Mesothelial cell of epicardium (in vitro differentiated cells): ENCODE measurements around the gene SKIDA1. TPM values are rescaled to one million over a fixed set of nuclear protein-coding genes. Genes with fewer than 3 reads are reported as not detected.
A peak's percentile ranks its signal among the peaks of the same experiment; 100 is the strongest.

Experiments
- DNase-seq, 2 experiments: peaks; one replicate each; pipeline ENCODE4 v3.0.0; 2021; ENCODE audit warnings: low spot score in 2 of 2; ENCODE audit not compliant: unreplicated experiment in 2 of 2
- H3K27ac Mint-ChIP-seq: 2 replicates; pipeline ENCODE4 v1.8.0; 2021; ENCODE audit warnings: mixed read lengths
- H3K27me3 Mint-ChIP-seq: 2 replicates; pipeline ENCODE4 v1.8.0; 2021; ENCODE audit warnings: low read depth, mixed read lengths
- H3K36me3 Mint-ChIP-seq: 2 replicates; pipeline ENCODE4 v1.8.0; 2021; ENCODE audit warnings: mixed read lengths
- H3K4me1 Mint-ChIP-seq: 2 replicates; pipeline ENCODE4 v1.8.0; 2021; ENCODE audit warnings: mixed read lengths
- H3K4me3 Mint-ChIP-seq: 2 replicates; pipeline ENCODE4 v1.8.0; 2021; ENCODE audit warnings: mild to moderate bottlenecking, moderate library complexity, mixed read lengths
- H3K9me3 Mint-ChIP-seq: 2 replicates; pipeline ENCODE4 v1.8.0; 2021; ENCODE audit warnings: mixed read lengths
- total RNA-seq: library from RNA; stranded (reverse); gene quantifications from 3 replicates; pipeline ENCODE4 v1.2.1, GENCODE V29; 2021
- TF ChIP-seq, protein P1 (sequence below): fragments of 200-600 bp; sonication (generic); IDR thresholded peaks from one replicate; pipeline ENCODE4 v1.5.0; 2021; ENCODE audit warnings: antibody characterized with exemption; ENCODE audit not compliant: unreplicated experiment

SKIDA1 gene
- total RNA-seq, 1 donor from 2014 or later: 9.7 TPM

DNA sequence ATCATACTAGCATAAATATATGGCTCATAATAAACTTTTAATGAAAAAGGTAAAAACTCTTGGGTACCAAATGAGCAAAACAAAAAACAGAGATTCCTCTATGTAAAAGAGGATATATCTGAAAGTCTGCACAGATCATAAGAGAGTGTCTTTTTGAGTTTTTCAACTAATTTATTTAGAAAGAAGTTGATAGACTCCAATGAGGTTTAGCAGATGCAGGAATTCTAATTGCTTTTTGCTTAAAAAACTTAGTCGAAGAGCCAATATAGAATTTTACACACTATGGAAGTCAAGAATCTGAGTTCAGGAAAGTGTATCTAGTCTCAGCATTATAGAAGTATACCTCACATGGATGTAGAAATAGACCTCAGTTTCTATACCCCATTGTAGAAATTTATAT lies 5.2 kb upstream of the SKIDA1 start:
- no peak overlapping the region for H3K4me3 Mint-ChIP-seq
- H3K4me1 Mint-ChIP-seq: peaks cover 40% of the 10 kb centered on the region
- DNase-seq: no peak
- no peaks in the 10 kb centered on the region for H3K36me3 Mint-ChIP-seq
- no peaks in the 10 kb centered on the region for H3K27me3 Mint-ChIP-seq
- no peak overlapping the region for H3K27ac Mint-ChIP-seq
- TF ChIP-seq, protein P1, sequence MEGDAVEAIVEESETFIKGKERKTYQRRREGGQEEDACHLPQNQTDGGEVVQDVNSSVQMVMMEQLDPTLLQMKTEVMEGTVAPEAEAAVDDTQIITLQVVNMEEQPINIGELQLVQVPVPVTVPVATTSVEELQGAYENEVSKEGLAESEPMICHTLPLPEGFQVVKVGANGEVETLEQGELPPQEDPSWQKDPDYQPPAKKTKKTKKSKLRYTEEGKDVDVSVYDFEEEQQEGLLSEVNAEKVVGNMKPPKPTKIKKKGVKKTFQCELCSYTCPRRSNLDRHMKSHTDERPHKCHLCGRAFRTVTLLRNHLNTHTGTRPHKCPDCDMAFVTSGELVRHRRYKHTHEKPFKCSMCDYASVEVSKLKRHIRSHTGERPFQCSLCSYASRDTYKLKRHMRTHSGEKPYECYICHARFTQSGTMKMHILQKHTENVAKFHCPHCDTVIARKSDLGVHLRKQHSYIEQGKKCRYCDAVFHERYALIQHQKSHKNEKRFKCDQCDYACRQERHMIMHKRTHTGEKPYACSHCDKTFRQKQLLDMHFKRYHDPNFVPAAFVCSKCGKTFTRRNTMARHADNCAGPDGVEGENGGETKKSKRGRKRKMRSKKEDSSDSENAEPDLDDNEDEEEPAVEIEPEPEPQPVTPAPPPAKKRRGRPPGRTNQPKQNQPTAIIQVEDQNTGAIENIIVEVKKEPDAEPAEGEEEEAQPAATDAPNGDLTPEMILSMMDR: no peak
- H3K9me3 Mint-ChIP-seq: no peaks in the 10 kb centered on the region

DNA sequence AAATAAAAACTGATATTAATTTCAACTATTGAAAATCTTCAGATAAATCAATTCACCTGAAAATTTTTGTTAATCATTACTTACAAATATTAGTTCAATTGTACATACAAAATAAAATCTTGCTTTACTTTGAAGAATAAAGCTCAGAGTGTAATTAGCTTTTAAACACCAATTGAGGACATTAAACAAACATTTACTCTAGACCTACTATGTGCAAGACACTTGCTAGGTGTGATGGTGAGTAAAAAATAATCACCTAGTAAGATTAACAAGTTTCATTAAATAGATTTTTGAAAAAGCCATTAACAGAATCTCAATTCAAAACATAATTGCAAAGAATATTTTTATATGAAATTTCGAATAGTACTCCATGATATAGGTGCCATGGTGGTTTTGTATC lies 4.7 kb upstream of the SKIDA1 start:
- Mint-ChIP-seq H3K36me3 (no peaks in the 10 kb centered on the region), H3K27me3 (no peaks in the 10 kb centered on the region), H3K9me3 (no peaks in the 10 kb centered on the region), H3K27ac (no peak overlapping the region), H3K4me3 (no peak overlapping the region), H3K4me1 (peaks cover 39% of the 10 kb centered on the region)
- TF ChIP-seq, protein P1: no peak
- no peak for DNase-seq

DNA sequence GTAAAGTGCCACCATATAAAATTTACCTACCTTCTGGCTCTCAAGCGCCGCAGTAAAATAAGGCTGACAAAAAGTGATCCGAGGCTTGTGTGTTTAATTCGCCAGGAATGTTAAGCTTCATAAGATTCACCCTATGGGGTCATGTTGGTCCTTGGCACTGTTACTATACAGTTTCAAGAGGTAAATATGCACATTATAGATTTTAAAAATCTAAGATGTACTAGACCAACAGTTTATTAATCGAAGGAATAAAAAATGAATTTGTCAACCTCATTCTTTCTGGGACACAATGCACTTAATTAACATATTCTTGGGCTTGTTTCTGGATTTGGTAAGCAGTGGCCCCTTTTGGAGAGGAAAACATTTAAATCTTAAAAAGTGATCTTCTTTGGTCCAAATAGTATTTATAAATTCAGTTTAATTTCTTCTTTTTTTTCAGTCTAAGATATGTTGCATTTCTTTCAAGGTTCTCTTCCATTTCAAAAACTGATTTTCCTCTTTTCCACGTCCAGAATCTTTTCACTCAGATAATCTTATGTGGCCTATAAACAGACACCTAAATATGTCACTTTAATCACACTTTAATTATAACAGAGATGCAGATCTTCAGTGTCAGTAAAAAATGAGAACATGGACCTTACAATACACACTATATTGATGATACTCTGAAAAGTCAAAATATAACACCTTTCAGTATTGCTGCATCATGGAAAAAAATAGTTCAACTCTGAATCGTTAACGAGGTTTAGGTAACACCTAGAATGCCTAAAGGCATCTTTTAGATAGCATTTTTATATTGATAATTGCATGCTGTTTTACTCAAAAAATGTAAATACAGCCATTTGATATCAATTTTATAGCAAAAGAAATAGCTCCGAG lies 3.8 kb upstream of the SKIDA1 start:
- no peaks in the 10 kb centered on the region for H3K36me3 Mint-ChIP-seq
- peaks cover 46% of the 10 kb centered on the region for H3K4me1 Mint-ChIP-seq
- H3K27me3 Mint-ChIP-seq: no peaks in the 10 kb centered on the region
- H3K4me3 Mint-ChIP-seq: peak overlapping the region; percentile 68
- no peaks in the 10 kb centered on the region for H3K9me3 Mint-ChIP-seq
- no peak for DNase-seq
- TF ChIP-seq, protein P1: no peak
- H3K27ac Mint-ChIP-seq: peak overlapping the region; percentile 97

DNA sequence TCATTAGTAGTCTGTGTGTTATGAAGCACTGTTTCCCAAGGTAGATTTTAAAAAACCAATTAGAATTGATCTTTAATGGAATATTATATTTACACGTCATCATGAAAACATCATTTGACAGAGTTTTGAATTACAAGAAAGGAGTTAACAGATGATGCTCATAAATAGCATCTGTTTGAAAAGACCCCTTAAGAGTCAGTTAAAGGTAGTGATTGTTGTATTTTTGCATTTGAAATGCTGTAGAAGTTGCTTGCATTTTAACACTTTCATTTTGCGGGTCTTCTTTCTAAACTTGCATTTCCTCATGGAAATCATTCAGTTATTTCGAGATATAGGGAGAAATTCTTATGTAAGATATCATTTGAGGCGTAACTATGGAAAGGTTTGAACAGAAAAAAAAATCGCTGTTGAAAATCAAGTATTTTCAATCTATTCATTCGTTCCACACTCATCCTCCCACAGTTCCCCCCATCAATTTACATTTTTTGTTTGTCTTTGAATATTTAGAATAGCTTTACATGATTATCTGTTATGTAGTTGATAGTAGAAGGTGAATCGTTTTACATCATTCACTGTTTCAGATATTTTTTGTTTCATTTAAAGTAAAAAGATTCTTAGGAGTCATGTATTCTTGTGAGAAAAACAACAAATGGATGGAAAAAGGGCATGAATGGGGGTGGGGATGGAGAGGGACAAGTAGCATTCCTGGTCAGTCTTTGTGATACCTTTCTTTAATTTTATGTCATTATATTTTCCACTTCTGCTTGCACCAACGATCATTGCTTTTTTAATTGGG lies 3.0 kb upstream of the SKIDA1 start:
- Mint-ChIP-seq H3K4me3 (peak overlapping the region; percentile 68), H3K9me3 (no peaks in the 10 kb centered on the region), H3K36me3 (no peaks in the 10 kb centered on the region), H3K4me1 (peaks cover 53% of the 10 kb centered on the region), H3K27me3 (no peaks in the 10 kb centered on the region), H3K27ac (peak overlapping the region; percentile 97)
- TF ChIP-seq, protein P1: no peak
- DNase-seq: no peak

DNA sequence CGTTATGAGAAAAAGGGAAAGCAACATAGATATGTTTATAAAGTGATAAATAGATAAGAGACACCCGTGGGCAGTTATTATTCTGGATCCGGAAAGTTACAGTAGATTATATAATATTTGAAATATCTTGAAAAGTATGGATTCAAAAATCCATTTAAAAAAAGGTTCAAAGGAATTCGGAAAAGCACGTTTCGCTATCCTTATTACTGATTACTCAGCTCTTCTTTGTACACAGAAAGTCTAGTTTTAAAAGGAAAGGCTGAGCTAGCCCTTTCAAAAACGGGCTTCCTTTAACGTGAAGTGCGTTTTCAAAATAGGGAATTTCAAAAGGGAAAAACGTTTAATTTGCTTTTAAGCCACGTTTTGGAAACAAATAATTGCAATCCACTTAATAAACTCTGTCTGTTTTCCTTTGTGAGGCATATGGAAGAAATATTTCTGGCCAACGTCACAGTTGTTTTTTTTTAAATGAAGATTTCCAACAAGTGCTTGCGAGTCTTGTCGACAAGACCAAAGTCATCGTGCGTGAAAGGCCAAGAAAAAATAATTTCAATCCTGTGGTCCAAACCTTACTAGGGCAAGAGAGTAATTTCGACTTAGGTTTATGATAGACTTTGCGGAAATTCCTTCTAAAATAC lies 2.2 kb upstream of the SKIDA1 start:
- peak overlapping the region; percentile 68 for H3K4me3 Mint-ChIP-seq
- H3K9me3 Mint-ChIP-seq: no peaks in the 10 kb centered on the region
- no peak for DNase-seq
- H3K27ac Mint-ChIP-seq: peak overlapping the region; percentile 97
- no peaks in the 10 kb centered on the region for H3K27me3 Mint-ChIP-seq
- H3K4me1 Mint-ChIP-seq: peaks cover 53% of the 10 kb centered on the region
- no peaks in the 10 kb centered on the region for H3K36me3 Mint-ChIP-seq
- TF ChIP-seq, protein P1: no peak
